ENCODE data around the gene NRG3. TPM values are rescaled to one million over a fixed set of nuclear protein-coding genes. Genes with fewer than 3 reads are reported as not detected.

The NRG3 gene
- total RNA-seq, 1 donor from 2014 or later, result 8.2 TPM

GRCh38 chr10:82759050-82759449 lies 884.1 kb downstream of the NRG3 start:
- H3K4me1 Mint-ChIP-seq (ENCODE audit: unreplicated experiment), result peaks cover 6% of the 10 kb centered on the region
- TF ChIP-seq, protein P1, sequence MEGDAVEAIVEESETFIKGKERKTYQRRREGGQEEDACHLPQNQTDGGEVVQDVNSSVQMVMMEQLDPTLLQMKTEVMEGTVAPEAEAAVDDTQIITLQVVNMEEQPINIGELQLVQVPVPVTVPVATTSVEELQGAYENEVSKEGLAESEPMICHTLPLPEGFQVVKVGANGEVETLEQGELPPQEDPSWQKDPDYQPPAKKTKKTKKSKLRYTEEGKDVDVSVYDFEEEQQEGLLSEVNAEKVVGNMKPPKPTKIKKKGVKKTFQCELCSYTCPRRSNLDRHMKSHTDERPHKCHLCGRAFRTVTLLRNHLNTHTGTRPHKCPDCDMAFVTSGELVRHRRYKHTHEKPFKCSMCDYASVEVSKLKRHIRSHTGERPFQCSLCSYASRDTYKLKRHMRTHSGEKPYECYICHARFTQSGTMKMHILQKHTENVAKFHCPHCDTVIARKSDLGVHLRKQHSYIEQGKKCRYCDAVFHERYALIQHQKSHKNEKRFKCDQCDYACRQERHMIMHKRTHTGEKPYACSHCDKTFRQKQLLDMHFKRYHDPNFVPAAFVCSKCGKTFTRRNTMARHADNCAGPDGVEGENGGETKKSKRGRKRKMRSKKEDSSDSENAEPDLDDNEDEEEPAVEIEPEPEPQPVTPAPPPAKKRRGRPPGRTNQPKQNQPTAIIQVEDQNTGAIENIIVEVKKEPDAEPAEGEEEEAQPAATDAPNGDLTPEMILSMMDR (IDR thresholded peaks at IDR 0.05; ENCODE audit: unreplicated experiment), result no peak

DNA sequence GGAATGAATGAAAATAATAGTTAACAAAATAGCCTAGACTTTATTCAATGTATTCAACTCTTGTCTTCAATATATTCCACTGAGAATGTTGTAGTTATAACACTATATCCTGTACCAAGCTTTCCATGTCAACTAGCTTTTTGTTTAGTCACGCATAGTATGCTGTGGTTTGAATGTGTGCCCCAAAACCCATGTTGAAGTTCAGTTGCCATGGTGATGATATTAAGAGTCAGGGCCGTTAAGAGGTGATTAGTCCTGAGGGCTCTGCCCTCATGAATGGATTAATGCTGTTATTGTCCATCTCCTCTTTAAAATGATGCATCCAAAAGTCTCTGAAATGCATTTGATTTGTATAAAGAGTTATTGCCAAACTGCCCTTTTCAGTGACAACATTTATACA lies 887.6 kb downstream of the NRG3 start:
- no peaks in the 10 kb centered on the region for H3K9me3 Mint-ChIP-seq (ENCODE audit: unreplicated experiment)
- H3K27me3 Mint-ChIP-seq (ENCODE audit: unreplicated experiment), result no peaks in the 10 kb centered on the region
- H3K36me3 Mint-ChIP-seq (ENCODE audit: low read depth, unreplicated experiment), result no peaks in the 10 kb centered on the region
- DNase-seq (ENCODE audit: low spot score), result no peak
- no peak overlapping the region for H3K4me3 Mint-ChIP-seq (ENCODE audit: unreplicated experiment)
- H3K4me1 Mint-ChIP-seq (ENCODE audit: unreplicated experiment), result no peaks in the 10 kb centered on the region
- TF ChIP-seq, protein P1 (IDR thresholded peaks at IDR 0.05; ENCODE audit: unreplicated experiment), result no peak
- no peak overlapping the region for H3K27ac Mint-ChIP-seq (ENCODE audit: unreplicated experiment)

More at GRCh38 chr10:82759050-82759449, 884.1 kb downstream of the NRG3 start:
- no peaks in the 10 kb centered on the region for H3K27me3 Mint-ChIP-seq (ENCODE audit: unreplicated experiment)
- DNase-seq (ENCODE audit: low spot score), result no peak
- H3K27ac Mint-ChIP-seq (ENCODE audit: unreplicated experiment), result no peak overlapping the region
- H3K4me3 Mint-ChIP-seq (ENCODE audit: unreplicated experiment), result no peak overlapping the region
- no peaks in the 10 kb centered on the region for H3K9me3 Mint-ChIP-seq (ENCODE audit: unreplicated experiment)
- H3K36me3 Mint-ChIP-seq (ENCODE audit: low read depth, unreplicated experiment), result no peaks in the 10 kb centered on the region

GRCh38 chr10:82768040-82768439 lies 893.0 kb downstream of the NRG3 start:
- no peaks in the 10 kb centered on the region for H3K36me3 Mint-ChIP-seq (ENCODE audit: low read depth, unreplicated experiment)
- H3K27ac Mint-ChIP-seq (ENCODE audit: unreplicated experiment), result no peak overlapping the region
- peaks cover 3% of the 10 kb centered on the region for H3K4me1 Mint-ChIP-seq (ENCODE audit: unreplicated experiment)
- no peak for DNase-seq (ENCODE audit: low spot score)
- no peaks in the 10 kb centered on the region for H3K9me3 Mint-ChIP-seq (ENCODE audit: unreplicated experiment)
- no peak overlapping the region for H3K4me3 Mint-ChIP-seq (ENCODE audit: unreplicated experiment)
- TF ChIP-seq, protein P1 (IDR thresholded peaks at IDR 0.05; ENCODE audit: unreplicated experiment), result no peak
- no peaks in the 10 kb centered on the region for H3K27me3 Mint-ChIP-seq (ENCODE audit: unreplicated experiment)

GRCh38 chr10:82778908-82779307 lies 903.9 kb downstream of the NRG3 start:
- Mint-ChIP-seq H3K27me3 (ENCODE audit: unreplicated experiment) (no peaks in the 10 kb centered on the region), H3K4me3 (ENCODE audit: unreplicated experiment) (no peak overlapping the region), H3K9me3 (ENCODE audit: unreplicated experiment) (no peaks in the 10 kb centered on the region), H3K4me1 (ENCODE audit: unreplicated experiment) (no peaks in the 10 kb centered on the region), H3K36me3 (ENCODE audit: low read depth, unreplicated experiment) (no peaks in the 10 kb centered on the region), H3K27ac (ENCODE audit: unreplicated experiment) (no peak overlapping the region)
- DNase-seq (ENCODE audit: low spot score), result no peak
- TF ChIP-seq, protein P1 (IDR thresholded peaks at IDR 0.05; ENCODE audit: unreplicated experiment), result no peak

- no peaks in the 10 kb centered on the region for H3K27me3 Mint-ChIP-seq (ENCODE audit: unreplicated experiment)
- no peaks in the 10 kb centered on the region for H3K4me1 Mint-ChIP-seq (ENCODE audit: unreplicated experiment)
- TF ChIP-seq, protein P1 (IDR thresholded peaks at IDR 0.05; ENCODE audit: unreplicated experiment), result peak; percentile 21
- no peaks in the 10 kb centered on the region for H3K9me3 Mint-ChIP-seq (ENCODE audit: unreplicated experiment)
- no peaks in the 10 kb centered on the region for H3K36me3 Mint-ChIP-seq (ENCODE audit: low read depth, unreplicated experiment)
- no peak for DNase-seq (ENCODE audit: low spot score)
- no peak overlapping the region for H3K4me3 Mint-ChIP-seq (ENCODE audit: unreplicated experiment)
- no peak overlapping the region for H3K27ac Mint-ChIP-seq (ENCODE audit: unreplicated experiment)
Measured at GRCh38 chr10:82796510-82796909, 921.5 kb downstream of the NRG3 start.
